ENCODE measurements around the gene PCDH15. TPM values are rescaled to one million over a fixed set of nuclear protein-coding genes. Genes with fewer than 3 reads are reported as not detected.

Gene PCDH15
- total RNA-seq, 4 donors from 2014 or later, result not detected

GRCh38 chr10:53840653-53841052 is 960.4 kb downstream of the PCDH15 start:
- no peak for TF ChIP-seq CTCF (IDR thresholded peaks at IDR 0.05; ENCODE audit: low read depth)

- no peak for TF ChIP-seq CTCF (IDR thresholded peaks at IDR 0.05; ENCODE audit: low read depth)
These were observed 961.5 kb downstream of the PCDH15 start for GRCh38 chr10:53839440-53840039.

GRCh38 chr10:53836638-53837037 is 964.4 kb downstream of the PCDH15 start:
- no peak for TF ChIP-seq CTCF (IDR thresholded peaks at IDR 0.05; ENCODE audit: low read depth)

- no peak for TF ChIP-seq CTCF (IDR thresholded peaks at IDR 0.05; ENCODE audit: low read depth)
These were observed 967.1 kb downstream of the PCDH15 start for GRCh38 chr10:53833908-53834307.

- no peak for TF ChIP-seq CTCF (IDR thresholded peaks at IDR 0.05; ENCODE audit: low read depth)
These were observed 973.8 kb downstream of the PCDH15 start for GRCh38 chr10:53827261-53827660.

- TF ChIP-seq CTCF (IDR thresholded peaks at IDR 0.05; ENCODE audit: low read depth), result no peak
These were observed 992.2 kb downstream of the PCDH15 start for GRCh38 chr10:53808677-53809372.

- TF ChIP-seq CTCF (IDR thresholded peaks at IDR 0.05; ENCODE audit: low read depth), result no peak
These were observed 1014.7 kb downstream of the PCDH15 start for GRCh38 chr10:53786236-53786900.
